Prostate gland (tissue), 2 donors: ENCODE measurements around the gene MTCH1.

Source experiments
- POLR2A ChIP-seq: fragments of 450-650 bp; IDR thresholded peaks from one replicate; pipeline ENCODE4 v1.6.1; 2016; ENCODE audit warnings: antibody characterized with exemption, mild to moderate bottlenecking
- TF ChIP-seq, protein P1 (sequence below), 4 experiments: fragments of 200-600 bp in 2 of 4; fragments of 450-650 bp in 2 of 4; sonication (generic) in 2 of 4; IDR thresholded peaks; 1 replicate in 3 of 4; 2 replicates in 1 of 4; pipeline ENCODE4 v1.5.1; 2016 to 2019; ENCODE audit warnings: antibody characterized with exemption in 4 of 4, mild to moderate bottlenecking in 2 of 4, moderate library complexity in 2 of 4

DNA sequence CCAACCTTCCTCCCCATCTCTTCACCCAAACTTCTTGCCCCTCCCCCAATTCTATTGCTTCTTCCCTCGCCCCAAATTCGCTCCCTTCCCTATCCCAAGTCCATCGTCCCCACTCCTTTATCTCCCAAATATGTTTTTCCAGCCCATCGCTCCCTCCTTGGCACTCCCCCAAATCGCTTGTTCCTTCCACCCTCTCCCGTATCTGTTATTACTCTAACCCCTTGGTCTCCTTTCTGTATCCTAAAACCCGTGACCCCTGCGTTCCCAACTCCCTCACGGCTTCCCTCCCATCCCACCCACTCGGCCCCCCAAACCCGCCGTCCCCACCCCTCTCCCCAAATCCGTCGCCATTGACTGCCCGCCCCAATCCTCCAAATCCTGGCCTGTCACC is 584 bp downstream of the MTCH1 start:
- TF ChIP-seq, protein P1, sequence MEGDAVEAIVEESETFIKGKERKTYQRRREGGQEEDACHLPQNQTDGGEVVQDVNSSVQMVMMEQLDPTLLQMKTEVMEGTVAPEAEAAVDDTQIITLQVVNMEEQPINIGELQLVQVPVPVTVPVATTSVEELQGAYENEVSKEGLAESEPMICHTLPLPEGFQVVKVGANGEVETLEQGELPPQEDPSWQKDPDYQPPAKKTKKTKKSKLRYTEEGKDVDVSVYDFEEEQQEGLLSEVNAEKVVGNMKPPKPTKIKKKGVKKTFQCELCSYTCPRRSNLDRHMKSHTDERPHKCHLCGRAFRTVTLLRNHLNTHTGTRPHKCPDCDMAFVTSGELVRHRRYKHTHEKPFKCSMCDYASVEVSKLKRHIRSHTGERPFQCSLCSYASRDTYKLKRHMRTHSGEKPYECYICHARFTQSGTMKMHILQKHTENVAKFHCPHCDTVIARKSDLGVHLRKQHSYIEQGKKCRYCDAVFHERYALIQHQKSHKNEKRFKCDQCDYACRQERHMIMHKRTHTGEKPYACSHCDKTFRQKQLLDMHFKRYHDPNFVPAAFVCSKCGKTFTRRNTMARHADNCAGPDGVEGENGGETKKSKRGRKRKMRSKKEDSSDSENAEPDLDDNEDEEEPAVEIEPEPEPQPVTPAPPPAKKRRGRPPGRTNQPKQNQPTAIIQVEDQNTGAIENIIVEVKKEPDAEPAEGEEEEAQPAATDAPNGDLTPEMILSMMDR (IDR thresholded peaks at IDR 0.05): no peak
- no peak for TF ChIP-seq POLR2A
